CD8-positive, alpha-beta memory T cell (primary cell): ENCODE measurements around the gene SSR2. TPM values are rescaled to one million over a fixed set of nuclear protein-coding genes. Genes with fewer than 3 reads are reported as not detected.
A peak's percentile ranks its signal among the peaks of the same experiment; 100 is the strongest.

Experiments
- CTCF ChIA-PET: fragments of 350-600 bp; sonication (Branson Sonifier 250); formaldehyde crosslinking; loops from one replicate; lab custom pipeline; 2021; ENCODE audit warnings: antibody characterized with exemption; lab: Charles Lee
- POLR2A ChIA-PET: fragments of 350-600 bp; sonication (Branson Sonifier 250); formaldehyde crosslinking; loops from one replicate; lab custom pipeline; 2021; ENCODE audit warnings: antibody characterized with exemption; lab: Charles Lee
- DNase-seq, 5 donors: peaks; one replicate each; pipeline versions ENCODE4 v3.0.0 to v3.0.0-alpha.2; 2020 to 2022; ENCODE audit warnings: mixed read lengths in 1 of 5
- H3K27ac ChIP-seq: one replicate; pipeline ENCODE4 v1.7.0; 2013; ENCODE audit warnings: low read depth, mild to moderate bottlenecking, low read length, moderate library complexity
- H3K27me3 ChIP-seq: 2 replicates; pipeline ENCODE4 v1.7.0; 2013; ENCODE audit warnings: low read length, mild to moderate bottlenecking; ENCODE audit not compliant: insufficient read depth, poor library complexity, severe bottlenecking
- H3K36me3 ChIP-seq: 2 replicates; pipeline ENCODE4 v1.7.0; 2013; ENCODE audit warnings: mild to moderate bottlenecking, low read length, moderate library complexity; ENCODE audit not compliant: insufficient read depth
- H3K4me1 ChIP-seq: 2 replicates; pipeline ENCODE4 v1.7.0; 2013; ENCODE audit warnings: mild to moderate bottlenecking, low read length, moderate library complexity; ENCODE audit not compliant: insufficient read depth
- H3K4me3 ChIP-seq: 2 replicates; pipeline ENCODE4 v1.7.0; 2013; ENCODE audit warnings: mild to moderate bottlenecking, low read length
- H3K9me3 ChIP-seq: 2 replicates; pipeline ENCODE4 v1.7.0; 2013; ENCODE audit warnings: mild to moderate bottlenecking, low read length
- H3K27ac Mint-ChIP-seq, 8 donors: one replicate each; pipeline ENCODE4 v1.8.0; 2020 to 2021; ENCODE audit warnings: mixed read lengths in 8 of 8, mild to moderate bottlenecking in 6 of 8, inconsistent platforms in 3 of 8, moderate library complexity in 3 of 8
- H3K27me3 Mint-ChIP-seq, 2 donors: one replicate each; pipeline ENCODE4 v1.8.0; 2020 to 2021; ENCODE audit warnings: mixed read lengths in 2 of 2, mild to moderate bottlenecking in 1 of 2, moderate library complexity in 1 of 2
- H3K36me3 Mint-ChIP-seq, 3 donors: one replicate each; pipeline ENCODE4 v1.8.0; 2020 to 2021; ENCODE audit warnings: mixed read lengths in 3 of 3, inconsistent platforms in 1 of 3, mild to moderate bottlenecking in 1 of 3
- H3K4me1 Mint-ChIP-seq, 3 donors: one replicate each; pipeline ENCODE4 v1.8.0; 2020 to 2021; ENCODE audit warnings: mixed read lengths in 3 of 3, inconsistent platforms in 1 of 3, mild to moderate bottlenecking in 1 of 3
- H3K4me3 Mint-ChIP-seq, 7 donors: one replicate each; pipeline ENCODE4 v1.8.0; 2020 to 2021; ENCODE audit warnings: mixed read lengths in 7 of 7, mild to moderate bottlenecking in 6 of 7, moderate library complexity in 4 of 7, inconsistent platforms in 2 of 7
- H3K9me3 Mint-ChIP-seq, 5 donors: one replicate each; pipeline ENCODE4 v1.8.0; 2020 to 2022; ENCODE audit warnings: mixed read lengths in 5 of 5, mild to moderate bottlenecking in 3 of 5, moderate library complexity in 2 of 5, inconsistent platforms in 1 of 5
- polyA plus RNA-seq: library from polyadenylated mRNA; unstranded; fragments of 300-500 nt; fragmentation: Illumina TruSeq; gene quantifications from one replicate; pipeline ENCODE4 v1.2.3, GENCODE V29; 2021
- total RNA-seq, 2 experiments: library from RNA; stranded (reverse); gene quantifications; one replicate each; pipeline ENCODE4 v1.2.3, GENCODE V29; 2021

SSR2 gene
- total and polyA plus RNA-seq, 3 experiments from 2014 or later = 187 to 380 (median 190) TPM

- H3K27ac Mint-ChIP-seq = peak overlapping the region in 5 of 8 donors; percentile 36 to 96 (median 66)
- ChIA-PET POLR2A (no interaction called here), CTCF (interaction anchor here (0.7 to 1.6 kb wide), 5 partner anchors 10 to 124 kb away, joined by 3 to 7 read pairs (median 3); no protein-coding TSS in a partner anchor)
- no peaks in the 10 kb centered on the region for H3K36me3 Mint-ChIP-seq
- no peak for DNase-seq
- H3K4me1 ChIP-seq = peaks cover 51% of the 10 kb centered on the region
- peak overlapping the region in 1 of 7 donors; percentile 70 for H3K4me3 Mint-ChIP-seq
- H3K4me1 Mint-ChIP-seq = peaks cover 43 to 58% (median 45%) of the 10 kb centered on the region in 3 donors
- no peaks in the 10 kb centered on the region for H3K9me3 ChIP-seq
- H3K27me3 ChIP-seq = no peaks in the 10 kb centered on the region
- no peaks in the 10 kb centered on the region for H3K27me3 Mint-ChIP-seq
- no peak overlapping the region for H3K27ac ChIP-seq
- H3K9me3 Mint-ChIP-seq = no peaks in the 10 kb centered on the region
- no peak overlapping the region for H3K4me3 ChIP-seq
- no peaks in the 10 kb centered on the region for H3K36me3 ChIP-seq
These were observed 36.4 kb downstream of the SSR2 start for GRCh38 chr1:155984341-155984740.

- H3K27me3 Mint-ChIP-seq = no peaks in the 10 kb centered on the region
These were observed 37.3 kb downstream of the SSR2 start for GRCh38 chr1:155983191-155984024.

GRCh38 chr1:155982106-155982505, 38.6 kb downstream of the SSR2 start:
- H3K27me3 Mint-ChIP-seq = no peaks in the 10 kb centered on the region
- H3K4me1 ChIP-seq = peaks cover 50% of the 10 kb centered on the region
- DNase-seq = no peak
- peak overlapping the region; percentile 80 to 99 (median 94) for H3K27ac Mint-ChIP-seq
- peak overlapping the region; percentile 51 for H3K27ac ChIP-seq
- peaks cover 42 to 58% (median 45%) of the 10 kb centered on the region in 3 donors for H3K4me1 Mint-ChIP-seq
- H3K4me3 ChIP-seq = peak overlapping the region; percentile 91
- no peaks in the 10 kb centered on the region for H3K36me3 ChIP-seq
- H3K27me3 ChIP-seq = no peaks in the 10 kb centered on the region
- no peaks in the 10 kb centered on the region for H3K9me3 Mint-ChIP-seq
- H3K36me3 Mint-ChIP-seq = peaks cover 0 to 13% (median 0%) of the 10 kb centered on the region in 3 donors
- H3K4me3 Mint-ChIP-seq = peak overlapping the region in 5 of 7 donors; percentile 44 to 100 (median 92)
- POLR2A ChIA-PET = interaction anchor here (1.3 kb wide), 1 partner anchor 48 kb away, joined by 4 read pairs; no protein-coding TSS in a partner anchor
- CTCF ChIA-PET = interaction anchor here (2.0 kb wide), 1 partner anchor 14 kb away, joined by 4 read pairs; no protein-coding TSS in a partner anchor
- no peaks in the 10 kb centered on the region for H3K9me3 ChIP-seq

More at GRCh38 chr1:155983191-155984024, 37.3 kb downstream of the SSR2 start:
- no peaks in the 10 kb centered on the region for H3K9me3 ChIP-seq
- H3K27me3 ChIP-seq = no peaks in the 10 kb centered on the region
- Mint-ChIP-seq H3K4me3 (peak overlapping the region in 2 of 7 donors; percentile 0 to 49), H3K9me3 (no peaks in the 10 kb centered on the region), H3K36me3 (peaks cover 0 to 5% (median 0%) of the 10 kb centered on the region in 3 donors), H3K4me1 (peaks cover 42 to 54% (median 42%) of the 10 kb centered on the region in 3 donors), H3K27ac (peak overlapping the region in 7 of 8 donors; percentile 17 to 98 (median 84))
- POLR2A ChIA-PET = interaction anchor here (0.5 to 0.6 kb wide), 2 partner anchors 456 to 1766 kb away, joined by 4 read pairs; no protein-coding TSS in a partner anchor
- no peak for DNase-seq
- CTCF ChIA-PET = interaction anchor here (1.2 to 1.6 kb wide), 4 partner anchors 9 to 83 kb away, joined by 3 to 7 read pairs (median 3); no protein-coding TSS in a partner anchor
- H3K27ac ChIP-seq = peak overlapping the region; percentile 51
- H3K4me3 ChIP-seq = no peak overlapping the region
- peaks cover 50% of the 10 kb centered on the region for H3K4me1 ChIP-seq
- H3K36me3 ChIP-seq = no peaks in the 10 kb centered on the region

- POLR2A ChIA-PET = interaction anchor here (0.8 to 1.3 kb wide), 3 partner anchors 33 to 48 kb away, joined by 3 to 4 read pairs (median 4); no protein-coding TSS in a partner anchor
- Mint-ChIP-seq H3K4me1 (peaks cover 43 to 65% (median 50%) of the 10 kb centered on the region in 3 donors), H3K27me3 (no peaks in the 10 kb centered on the region), H3K4me3 (peak overlapping the region; percentile 56 to 100 (median 98)), H3K27ac (peak overlapping the region; percentile 86 to 99 (median 94)), H3K36me3 (peaks cover 0 to 20% (median 0%) of the 10 kb centered on the region in 3 donors), H3K9me3 (no peaks in the 10 kb centered on the region)
- DNase-seq = peak in 2 of 5 donors; percentile 48 to 57
- Histone ChIP-seq H3K27me3 (no peaks in the 10 kb centered on the region), H3K36me3 (no peaks in the 10 kb centered on the region), H3K9me3 (no peaks in the 10 kb centered on the region), H3K4me3 (peak overlapping the region; percentile 91), H3K27ac (peak overlapping the region; percentile 94), H3K4me1 (peaks cover 50% of the 10 kb centered on the region)
- CTCF ChIA-PET = interaction anchor here (0.9 to 4.3 kb wide), 5 partner anchors 8 to 65 kb away, joined by 3 to 20 read pairs (median 5); partner anchors contain the start of gene KHDC4
These were observed 39.3 kb downstream of the SSR2 start for GRCh38 chr1:155981266-155982088.

- Histone ChIP-seq H3K4me3 (peak overlapping the region; percentile 91), H3K27ac (peak overlapping the region; percentile 94), H3K9me3 (no peaks in the 10 kb centered on the region), H3K27me3 (no peaks in the 10 kb centered on the region), H3K4me1 (peaks cover 63% of the 10 kb centered on the region), H3K36me3 (no peaks in the 10 kb centered on the region)
- DNase-seq = no peak
- POLR2A ChIA-PET = interaction anchor here (0.5 to 0.9 kb wide), 4 partner anchors 10 to 46 kb away, joined by 3 to 4 read pairs (median 3); partner anchors contain the start of gene KHDC4
- Mint-ChIP-seq H3K9me3 (no peaks in the 10 kb centered on the region), H3K4me1 (peaks cover 61 to 82% (median 65%) of the 10 kb centered on the region in 3 donors), H3K4me3 (peak overlapping the region; percentile 92 to 100 (median 98)), H3K27me3 (no peaks in the 10 kb centered on the region), H3K27ac (peak overlapping the region; percentile 86 to 99 (median 94)), H3K36me3 (peaks cover 0 to 27% (median 0%) of the 10 kb centered on the region in 3 donors)
- CTCF ChIA-PET = interaction anchor here (1.0 to 5.1 kb wide), 6 partner anchors 10 to 41 kb away, joined by 3 to 34 read pairs (median 11); no protein-coding TSS in a partner anchor
These were observed 41.0 kb downstream of the SSR2 start for GRCh38 chr1:155979597-155980343.

GRCh38 chr1:155978973-155979429, 41.8 kb downstream of the SSR2 start:
- Mint-ChIP-seq H3K9me3 (no peaks in the 10 kb centered on the region), H3K36me3 (peaks cover 0 to 31% (median 0%) of the 10 kb centered on the region in 3 donors), H3K4me1 (peaks cover 68 to 84% (median 72%) of the 10 kb centered on the region in 3 donors), H3K4me3 (peak overlapping the region; percentile 92 to 100 (median 98)), H3K27me3 (no peaks in the 10 kb centered on the region), H3K27ac (peak overlapping the region; percentile 86 to 99 (median 94))
- Histone ChIP-seq H3K4me3 (peak overlapping the region; percentile 91), H3K9me3 (no peaks in the 10 kb centered on the region), H3K4me1 (peaks cover 70% of the 10 kb centered on the region), H3K36me3 (no peaks in the 10 kb centered on the region), H3K27ac (peak overlapping the region; percentile 94), H3K27me3 (no peaks in the 10 kb centered on the region)
- ChIA-PET CTCF (interaction anchor here (0.7 to 5.1 kb wide), 7 partner anchors 9 to 119 kb away, joined by 3 to 34 read pairs (median 9); no protein-coding TSS in a partner anchor), POLR2A (interaction anchor here (0.5 to 3.7 kb wide), 7 partner anchors 10 to 238 kb away, joined by 3 to 31 read pairs (median 3); partner anchors contain the start of genes KHDC4 and SYT11)
- DNase-seq = no peak
